Astrocyte (in vitro differentiated cells and primary cell): ENCODE results near the gene DYNC1I1. TPM values are rescaled to one million over a fixed set of nuclear protein-coding genes. Genes with fewer than 3 reads are reported as not detected.

Source experiments
- DNase-seq: peaks from one replicate; pipeline ENCODE4 v3.0.0-alpha.2; 2010; ENCODE audit warnings: low read depth
- FAIRE-seq: peaks from 2 replicates; lab custom pipeline; 2011; peaks lifted over from hg19 to GRCh38; lab: Jason Lieb, UNC
- H2AFZ ChIP-seq: 2 replicates; pipeline ENCODE4 v1.6.0; 2012; ENCODE audit warnings: low read depth, low read length, inconsistent platforms
- H3K27ac ChIP-seq: 2 replicates; pipeline ENCODE4 v1.5.1; 2011; ENCODE audit warnings: low read depth, low read length, inconsistent platforms
- H3K27me3 ChIP-seq: 2 replicates; pipeline ENCODE4 v1.6.0; 2011; ENCODE audit warnings: low read length, inconsistent platforms; ENCODE audit not compliant: insufficient read depth
- H3K36me3 ChIP-seq: 2 replicates; pipeline ENCODE4 v1.5.1; 2011; ENCODE audit warnings: low read length, inconsistent platforms; ENCODE audit not compliant: insufficient read depth
- H3K4me1 ChIP-seq: 2 replicates; pipeline ENCODE4 v1.5.1; 2011; ENCODE audit warnings: low read length, inconsistent platforms; ENCODE audit not compliant: insufficient read depth
- H3K4me2 ChIP-seq: 2 replicates; pipeline ENCODE4 v1.6.0; 2012; ENCODE audit warnings: low read length, inconsistent platforms
- H3K4me3 ChIP-seq: 2 replicates; pipeline ENCODE4 v1.5.1; 2011; ENCODE audit warnings: low read depth, mild to moderate bottlenecking, low read length, inconsistent platforms; ENCODE audit not compliant: insufficient read depth
- H3K79me2 ChIP-seq: 2 replicates; pipeline ENCODE4 v1.6.0; 2012; ENCODE audit warnings: mild to moderate bottlenecking, low read length, inconsistent platforms; ENCODE audit not compliant: insufficient read depth
- H3K9ac ChIP-seq: 2 replicates; pipeline ENCODE4 v1.6.0; 2012; ENCODE audit warnings: mild to moderate bottlenecking, low read length, inconsistent platforms
- H3K9me3 ChIP-seq: 2 replicates; pipeline ENCODE4 v1.5.1; 2012; ENCODE audit warnings: low read depth, mild to moderate bottlenecking, low read length, inconsistent platforms; ENCODE audit not compliant: insufficient read depth
- H4K20me1 ChIP-seq: 2 replicates; pipeline ENCODE4 v1.6.0; 2012; ENCODE audit warnings: low read length, inconsistent platforms; ENCODE audit not compliant: insufficient read depth
- H3K27ac Mint-ChIP-seq: one replicate; pipeline ENCODE4 v1.8.0; 2021; ENCODE audit warnings: mild to moderate bottlenecking, mixed read lengths; ENCODE audit not compliant: unreplicated experiment
- H3K27me3 Mint-ChIP-seq: one replicate; pipeline ENCODE4 v1.8.0; 2021; ENCODE audit warnings: low read depth, mixed read lengths; ENCODE audit not compliant: unreplicated experiment
- H3K36me3 Mint-ChIP-seq: one replicate; pipeline ENCODE4 v1.8.0; 2021; ENCODE audit warnings: low read depth, mixed read lengths; ENCODE audit not compliant: unreplicated experiment
- H3K4me1 Mint-ChIP-seq: one replicate; pipeline ENCODE4 v1.8.0; 2021; ENCODE audit warnings: low read depth, mixed read lengths; ENCODE audit not compliant: unreplicated experiment
- H3K4me3 Mint-ChIP-seq: one replicate; pipeline ENCODE4 v1.8.0; 2021; ENCODE audit warnings: mild to moderate bottlenecking, moderate library complexity, mixed read lengths; ENCODE audit not compliant: unreplicated experiment
- H3K9me3 Mint-ChIP-seq: one replicate; pipeline ENCODE4 v1.8.0; 2021; ENCODE audit warnings: mild to moderate bottlenecking, mixed read lengths; ENCODE audit not compliant: unreplicated experiment
- EZH2 ChIP-seq: IDR thresholded peaks from 2 replicates; pipeline ENCODE4 v1.6.1; 2012; ENCODE audit warnings: mild to moderate bottlenecking, low read length, inconsistent platforms; ENCODE audit not compliant: insufficient read depth
- total RNA-seq: library from RNA; stranded (reverse); gene quantifications from 2 replicates; pipeline ENCODE4 v1.2.1, GENCODE V29; 2021
- TF ChIP-seq, protein P1 (sequence below): IDR thresholded peaks from 2 replicates; pipeline ENCODE4 v1.5.1; 2011; ENCODE audit warnings: low read depth, mild to moderate bottlenecking, inconsistent platforms, low read length, moderate library complexity; ENCODE audit not compliant: insufficient read depth

The DYNC1I1 gene
- total RNA-seq, 1 donor from 2014 or later: 3.2 TPM

DNA sequence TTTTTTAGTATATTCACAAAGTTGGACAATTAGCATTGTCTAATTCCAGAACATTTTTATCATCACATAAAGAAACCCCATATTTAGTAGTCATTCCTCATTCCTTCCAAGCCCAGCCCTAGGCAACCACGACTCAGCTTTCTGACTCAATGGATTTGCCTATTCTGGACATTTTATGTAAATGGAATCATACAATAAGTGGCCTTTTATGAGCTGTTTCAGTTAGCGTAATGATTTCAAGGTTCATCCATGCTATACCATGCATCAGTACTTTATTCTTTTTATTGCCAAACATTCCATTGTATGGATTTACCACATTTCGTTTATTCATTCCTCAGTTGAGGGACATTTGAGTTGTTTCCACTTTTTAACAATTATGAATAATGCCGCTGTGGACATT, 249.2 kb downstream of the DYNC1I1 start:
- FAIRE-seq: peak; percentile 50
- Histone ChIP-seq H3K27ac (no peak overlapping the region), H2AFZ (no peak overlapping the region), H3K79me2 (no peaks in the 10 kb centered on the region), H4K20me1 (no peaks in the 10 kb centered on the region), H3K9ac (no peak overlapping the region), H3K27me3 (no peaks in the 10 kb centered on the region), H3K4me1 (no peaks in the 10 kb centered on the region), H3K36me3 (no peaks in the 10 kb centered on the region), H3K4me2 (no peak overlapping the region), H3K9me3 (no peaks in the 10 kb centered on the region), H3K4me3 (no peak overlapping the region)
- DNase-seq: no peak
- TF ChIP-seq, protein P1, sequence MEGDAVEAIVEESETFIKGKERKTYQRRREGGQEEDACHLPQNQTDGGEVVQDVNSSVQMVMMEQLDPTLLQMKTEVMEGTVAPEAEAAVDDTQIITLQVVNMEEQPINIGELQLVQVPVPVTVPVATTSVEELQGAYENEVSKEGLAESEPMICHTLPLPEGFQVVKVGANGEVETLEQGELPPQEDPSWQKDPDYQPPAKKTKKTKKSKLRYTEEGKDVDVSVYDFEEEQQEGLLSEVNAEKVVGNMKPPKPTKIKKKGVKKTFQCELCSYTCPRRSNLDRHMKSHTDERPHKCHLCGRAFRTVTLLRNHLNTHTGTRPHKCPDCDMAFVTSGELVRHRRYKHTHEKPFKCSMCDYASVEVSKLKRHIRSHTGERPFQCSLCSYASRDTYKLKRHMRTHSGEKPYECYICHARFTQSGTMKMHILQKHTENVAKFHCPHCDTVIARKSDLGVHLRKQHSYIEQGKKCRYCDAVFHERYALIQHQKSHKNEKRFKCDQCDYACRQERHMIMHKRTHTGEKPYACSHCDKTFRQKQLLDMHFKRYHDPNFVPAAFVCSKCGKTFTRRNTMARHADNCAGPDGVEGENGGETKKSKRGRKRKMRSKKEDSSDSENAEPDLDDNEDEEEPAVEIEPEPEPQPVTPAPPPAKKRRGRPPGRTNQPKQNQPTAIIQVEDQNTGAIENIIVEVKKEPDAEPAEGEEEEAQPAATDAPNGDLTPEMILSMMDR: no peak
- TF ChIP-seq EZH2: no peak
- Mint-ChIP-seq H3K9me3 (no peaks in the 10 kb centered on the region), H3K27me3 (no peaks in the 10 kb centered on the region), H3K4me3 (no peak overlapping the region), H3K36me3 (no peaks in the 10 kb centered on the region), H3K27ac (no peak overlapping the region), H3K4me1 (peaks cover 15% of the 10 kb centered on the region)

DNA sequence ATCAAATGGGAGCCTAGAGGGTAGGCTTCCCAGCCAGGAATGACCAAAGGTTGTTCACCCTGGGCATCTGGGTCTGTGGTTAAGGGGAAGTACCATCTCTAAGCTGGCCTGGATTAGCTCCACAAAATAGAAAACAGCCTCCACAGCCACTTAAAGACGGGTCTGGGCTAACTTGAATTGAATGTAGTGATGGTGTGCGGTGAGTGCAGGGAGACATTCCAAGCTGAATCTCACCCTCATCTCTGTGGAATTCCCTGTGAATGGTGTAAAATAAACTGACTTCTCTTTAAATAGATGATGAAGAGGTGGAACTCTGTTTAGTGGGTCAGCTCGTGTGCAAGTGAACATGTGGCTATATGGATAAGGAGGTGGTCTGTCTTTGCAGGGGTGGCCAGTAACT, 251.0 kb downstream of the DYNC1I1 start:
- Histone ChIP-seq H3K4me1 (no peaks in the 10 kb centered on the region), H4K20me1 (no peaks in the 10 kb centered on the region), H3K4me2 (no peak overlapping the region), H3K27me3 (no peaks in the 10 kb centered on the region), H2AFZ (no peak overlapping the region), H3K9ac (no peak overlapping the region), H3K4me3 (no peak overlapping the region), H3K27ac (no peak overlapping the region), H3K36me3 (no peaks in the 10 kb centered on the region), H3K79me2 (no peaks in the 10 kb centered on the region), H3K9me3 (no peaks in the 10 kb centered on the region)
- H3K4me3 Mint-ChIP-seq: no peak overlapping the region
- no peak overlapping the region for H3K27ac Mint-ChIP-seq
- H3K9me3 Mint-ChIP-seq: no peaks in the 10 kb centered on the region
- no peaks in the 10 kb centered on the region for H3K27me3 Mint-ChIP-seq
- DNase-seq (no peak), FAIRE-seq (no peak)
- H3K36me3 Mint-ChIP-seq: no peaks in the 10 kb centered on the region
- H3K4me1 Mint-ChIP-seq: peaks cover 16% of the 10 kb centered on the region
- TF ChIP-seq EZH2: no peak
- TF ChIP-seq, protein P1: no peak

DNA sequence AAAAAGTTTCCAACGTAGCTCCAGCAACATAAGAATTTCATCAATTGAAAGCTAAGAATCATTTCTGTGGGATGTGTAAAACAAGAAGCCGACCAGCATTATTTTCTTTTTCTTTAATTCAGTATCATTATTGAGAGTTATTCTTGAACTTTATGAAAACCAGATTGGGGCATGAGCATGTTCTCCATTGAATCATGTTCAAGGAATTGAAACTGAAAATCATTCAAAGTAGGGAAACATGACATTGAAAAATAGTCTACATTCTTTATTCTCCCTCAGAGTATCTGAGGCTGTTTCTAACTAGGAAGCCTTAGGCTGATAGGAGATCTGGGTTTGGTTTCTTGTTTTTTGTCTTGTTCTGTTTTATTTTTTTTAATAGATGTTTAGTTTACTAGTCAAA, 253.7 kb downstream of the DYNC1I1 start:
- Mint-ChIP-seq H3K4me1 (peaks cover 20% of the 10 kb centered on the region), H3K27ac (peak overlapping the region; percentile 70), H3K27me3 (no peaks in the 10 kb centered on the region), H3K9me3 (no peaks in the 10 kb centered on the region), H3K36me3 (no peaks in the 10 kb centered on the region), H3K4me3 (no peak overlapping the region)
- TF ChIP-seq EZH2: no peak
- TF ChIP-seq, protein P1: no peak
- Histone ChIP-seq H3K9ac (no peak overlapping the region), H4K20me1 (no peaks in the 10 kb centered on the region), H3K36me3 (no peaks in the 10 kb centered on the region), H3K4me2 (no peak overlapping the region), H2AFZ (no peak overlapping the region), H3K27ac (no peak overlapping the region), H3K4me3 (no peak overlapping the region), H3K79me2 (no peaks in the 10 kb centered on the region), H3K9me3 (no peaks in the 10 kb centered on the region), H3K4me1 (no peaks in the 10 kb centered on the region), H3K27me3 (no peaks in the 10 kb centered on the region)
- DNase-seq: no peak
- no peak for FAIRE-seq
